Right lung (tissue), 5 donors: Measurements from ENCODE around the gene FHL3. TPM values are rescaled to one million over a fixed set of nuclear protein-coding genes. Genes with fewer than 3 reads are reported as not detected.

Experiments
- polyA plus RNA-seq, 5 donors: library from polyadenylated mRNA; unstranded; fragments of 120-200 nt; gene quantifications; one replicate each; pipeline versions ENCODE4 v1.2.1 to v1.2.3, GENCODE V29; 2013; ENCODE audit warnings: inconsistent platforms in 1 of 5, low replicate concordance in 1 of 5; ENCODE audit not compliant: insufficient read length in 5 of 5, insufficient read depth in 1 of 5

FHL3 gene
- polyA plus RNA-seq, 5 donors, result 11.5 to 25.2 (median 16.3) TPM

Other genes starting within 250 kb of the FHL3 start
- under 1 TPM; 0.14 to 0.30 (median 0.27) TPM for gene EPHA10, start 240.4 kb downstream of the FHL3 start, polyA plus RNA-seq
- gene MANEAL, start 211.7 kb downstream of the FHL3 start, polyA plus RNA-seq, result 1 to 10 TPM; 3.7 to 5.5 (median 4.4) TPM
- gene C1orf122, start 197.7 kb downstream of the FHL3 start, polyA plus RNA-seq, result 10 to 100 TPM; 15.3 to 52.3 (median 25.1) TPM
- gene YRDC, start 197.3 kb downstream of the FHL3 start, polyA plus RNA-seq, result 10 to 100 TPM in 4 of 5 donors, 1 to 10 TPM in 1; 8.9 to 13.1 (median 11.2) TPM
- gene MTF1, start 145.9 kb downstream of the FHL3 start, polyA plus RNA-seq, result 1 to 10 TPM; 7.7 to 9.6 (median 8.8) TPM
- gene INPP5B, start 58.5 kb downstream of the FHL3 start, polyA plus RNA-seq, result 10 to 100 TPM; 25.7 to 36.0 (median 27.9) TPM
- gene SF3A3, start 15.5 kb downstream of the FHL3 start, polyA plus RNA-seq, result 100 to 1,000 TPM in 2 of 5 donors, 10 to 100 TPM in 3; 75.3 to 112 (median 96.0) TPM
- gene UTP11, start 7.2 kb upstream of the FHL3 start, polyA plus RNA-seq, result 10 to 100 TPM; 38.4 to 56.8 (median 42.9) TPM
- under 1 TPM in 3 of 5 donors, not detected in 2; 0.12 to 0.29 (median 0.16) TPM for gene POU3F1, start 41.3 kb upstream of the FHL3 start, polyA plus RNA-seq